ENCODE data around the gene RPS27.

- TF ChIP-seq CTCF (IDR thresholded peaks at IDR 0.05) (no peak), EZH2 (IDR thresholded peaks at IDR 0.05) (no peak)
Measured at GRCh38 chr1:153976819-153977249, 13.7 kb upstream of the RPS27 start.

All from neural progenitor cell (in vitro differentiated cells).